ENCODE results near the gene COP1. TPM values are rescaled to one million over a fixed set of nuclear protein-coding genes. Genes with fewer than 3 reads are reported as not detected.

Gene COP1
- polyA plus RNA-seq, 6 donors from 2014 or later = 21.5 to 40.1 (median 34.2) TPM

- ATAC-seq (ENCODE audit: low read depth in 2 of 2) (no peak), DNase-seq (no peak)
- Mint-ChIP-seq H3K9me3 (peaks cover 0 to 6% (median 3%) of the 10 kb centered on the region in 7 donors), H3K27me3 (no peaks in the 10 kb centered on the region), H3K27ac (peak overlapping the region in 3 of 6 donors; percentile 9 to 65 (median 10)), H3K4me3 (no peak overlapping the region), H3K36me3 (peaks cover 31 to 42% of the 10 kb centered on the region in 2 donors), H3K4me1 (peaks cover 3 to 13% (median 4%) of the 10 kb centered on the region in 3 donors)
These were observed 56.9 kb downstream of the COP1 start for GRCh38 chr1:176149939-176150807.

DNA sequence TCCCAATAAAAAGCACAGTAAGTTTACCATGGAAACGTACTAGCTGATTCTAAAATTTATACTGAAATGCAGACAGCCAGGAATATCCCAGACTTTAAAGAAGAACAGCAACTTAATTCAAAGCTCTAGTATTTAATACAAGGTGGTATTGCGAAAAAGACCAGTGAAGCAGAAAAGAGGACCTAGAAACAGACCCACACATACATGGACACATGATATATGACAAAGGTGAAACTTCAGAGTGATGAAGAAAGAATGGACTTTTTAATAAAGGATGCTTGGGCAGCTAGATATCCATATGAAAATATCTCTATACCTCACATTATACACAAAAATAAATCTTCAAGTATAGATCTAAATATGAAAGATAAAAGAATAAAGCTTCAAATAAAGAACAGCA lies 62.6 kb downstream of the COP1 start:
- H3K36me3 Mint-ChIP-seq = peaks cover 18 to 33% of the 10 kb centered on the region in 2 donors
- H3K4me3 Mint-ChIP-seq = no peak overlapping the region
- H3K27ac Mint-ChIP-seq = peak overlapping the region in 1 of 6 donors; percentile 39
- H3K9me3 Mint-ChIP-seq = peaks cover 0 to 6% (median 0%) of the 10 kb centered on the region in 7 donors
- no peaks in the 10 kb centered on the region for H3K27me3 Mint-ChIP-seq
- peaks cover 5 to 21% (median 8%) of the 10 kb centered on the region in 3 donors for H3K4me1 Mint-ChIP-seq
- no peak for ATAC-seq (ENCODE audit: low read depth in 2 of 2)
- DNase-seq = no peak

- Mint-ChIP-seq H3K27ac (peak overlapping the region in 1 of 6 donors; percentile 43), H3K9me3 (peaks cover 0 to 6% (median 0%) of the 10 kb centered on the region in 7 donors), H3K36me3 (peaks cover 18 to 27% of the 10 kb centered on the region in 2 donors), H3K4me3 (no peak overlapping the region), H3K27me3 (no peaks in the 10 kb centered on the region), H3K4me1 (peaks cover 13 to 29% (median 16%) of the 10 kb centered on the region in 3 donors)
- DNase-seq (no peak), ATAC-seq (ENCODE audit: low read depth in 2 of 2) (no peak)
These were observed 64.1 kb downstream of the COP1 start for GRCh38 chr1:176142973-176143372.

DNA sequence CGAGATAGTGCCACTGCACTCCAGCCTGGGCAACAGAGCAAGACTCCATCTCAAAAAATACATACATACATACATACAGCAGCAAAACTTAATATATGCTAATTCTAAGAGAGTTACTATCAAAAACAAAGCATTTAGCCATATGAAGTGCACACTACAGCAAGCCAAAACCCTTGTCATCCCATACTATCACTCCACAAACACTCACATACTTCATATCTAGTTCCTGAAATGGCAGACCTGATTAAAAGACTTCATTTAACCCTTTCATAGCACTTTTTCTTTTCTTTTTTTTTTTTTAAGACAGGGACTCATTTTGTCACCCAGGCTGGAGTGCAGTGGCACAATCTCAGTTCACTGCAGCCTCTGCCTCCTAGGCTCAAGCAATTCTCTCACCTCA lies 65.6 kb downstream of the COP1 start:
- peaks cover 15 to 36% (median 20%) of the 10 kb centered on the region in 3 donors for H3K4me1 Mint-ChIP-seq
- no peak overlapping the region for H3K27ac Mint-ChIP-seq
- DNase-seq = no peak
- peaks cover 0 to 5% (median 0%) of the 10 kb centered on the region in 7 donors for H3K9me3 Mint-ChIP-seq
- ATAC-seq (ENCODE audit: low read depth in 2 of 2) = no peak
- H3K4me3 Mint-ChIP-seq = no peak overlapping the region
- H3K36me3 Mint-ChIP-seq = peaks cover 18 to 21% of the 10 kb centered on the region in 2 donors
- H3K27me3 Mint-ChIP-seq = no peaks in the 10 kb centered on the region

DNA sequence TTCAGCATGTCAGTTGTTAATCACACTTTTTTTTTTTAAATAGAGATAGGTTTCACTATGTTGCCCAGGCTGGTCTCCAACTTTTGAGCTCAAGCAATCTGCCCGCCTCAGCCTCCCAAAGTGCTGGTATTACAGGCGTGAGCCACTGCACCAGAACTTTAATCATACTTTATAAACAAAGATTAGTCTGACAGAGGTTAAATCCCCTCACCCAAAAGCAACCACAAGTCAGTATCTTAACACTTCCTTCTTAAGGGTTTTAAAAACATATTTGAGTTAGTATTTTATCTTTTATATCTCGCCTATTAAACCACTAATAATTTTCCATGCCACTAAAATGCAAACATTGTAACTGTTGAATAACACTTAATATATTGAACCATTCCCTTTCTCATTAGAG lies 70.2 kb downstream of the COP1 start:
- Mint-ChIP-seq H3K9me3 (no peaks in the 10 kb centered on the region), H3K36me3 (peaks cover 7 to 23% of the 10 kb centered on the region in 2 donors), H3K4me3 (no peak overlapping the region), H3K4me1 (peaks cover 9 to 30% (median 16%) of the 10 kb centered on the region in 3 donors), H3K27me3 (no peaks in the 10 kb centered on the region), H3K27ac (peak overlapping the region in 2 of 6 donors; percentile 8 to 32)
- ATAC-seq (ENCODE audit: low read depth in 2 of 2) (no peak), DNase-seq (no peak)

GRCh38 chr1:176134666-176135065 lies 72.4 kb downstream of the COP1 start:
- Mint-ChIP-seq H3K9me3 (no peaks in the 10 kb centered on the region), H3K36me3 (peaks cover 7 to 24% of the 10 kb centered on the region in 2 donors), H3K27me3 (no peaks in the 10 kb centered on the region), H3K27ac (no peak overlapping the region), H3K4me3 (no peak overlapping the region), H3K4me1 (peaks cover 9 to 25% (median 20%) of the 10 kb centered on the region in 3 donors)
- no peak for ATAC-seq (ENCODE audit: low read depth in 2 of 2)
- no peak for DNase-seq

- Mint-ChIP-seq H3K4me1 (no peaks in the 10 kb centered on the region), H3K27ac (no peak overlapping the region), H3K9me3 (peaks cover 6 to 35% (median 27%) of the 10 kb centered on the region in 7 donors), H3K4me3 (no peak overlapping the region), H3K27me3 (no peaks in the 10 kb centered on the region), H3K36me3 (peaks cover 34 to 40% of the 10 kb centered on the region in 2 donors)
- DNase-seq = no peak
- ATAC-seq (ENCODE audit: low read depth in 2 of 2) = no peak
These were observed 84.8 kb downstream of the COP1 start for GRCh38 chr1:176122282-176122681.

DNA sequence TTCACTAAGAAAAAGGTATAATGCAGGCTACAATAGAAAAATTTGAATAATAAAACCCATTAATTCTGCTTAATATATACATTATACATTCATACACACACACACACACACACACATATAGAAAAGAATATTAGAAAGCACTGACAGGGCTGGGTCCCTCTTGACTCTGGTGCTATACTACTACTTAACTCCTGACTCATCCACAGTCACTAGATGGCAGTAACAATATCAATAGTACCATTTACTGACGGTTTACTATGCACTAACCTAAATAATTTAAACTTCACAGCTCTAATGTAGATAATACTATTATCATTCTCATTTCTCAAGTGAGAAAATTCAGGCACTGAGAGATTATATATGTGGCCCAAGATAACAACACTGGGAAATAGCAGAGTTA lies 87.5 kb downstream of the COP1 start:
- ATAC-seq (ENCODE audit: low read depth in 2 of 2) (no peak), DNase-seq (no peak)
- Mint-ChIP-seq H3K27ac (peak overlapping the region in 1 of 6 donors; percentile 73), H3K9me3 (peaks cover 3 to 27% (median 20%) of the 10 kb centered on the region in 7 donors), H3K4me1 (no peaks in the 10 kb centered on the region), H3K4me3 (no peak overlapping the region), H3K36me3 (peaks cover 11 to 23% of the 10 kb centered on the region in 2 donors), H3K27me3 (no peaks in the 10 kb centered on the region)

- Mint-ChIP-seq H3K4me3 (no peak overlapping the region), H3K4me1 (no peaks in the 10 kb centered on the region), H3K27ac (no peak overlapping the region), H3K9me3 (peaks cover 0 to 26% (median 16%) of the 10 kb centered on the region in 7 donors), H3K36me3 (peaks cover 7 to 19% of the 10 kb centered on the region in 2 donors), H3K27me3 (no peaks in the 10 kb centered on the region)
- ATAC-seq (ENCODE audit: low read depth in 2 of 2) (no peak), DNase-seq (no peak)
These were observed 88.1 kb downstream of the COP1 start for GRCh38 chr1:176118985-176119384.

GRCh38 chr1:176111835-176112234 lies 95.3 kb downstream of the COP1 start:
- Mint-ChIP-seq H3K36me3 (peaks cover 18 to 44% of the 10 kb centered on the region in 2 donors), H3K27me3 (no peaks in the 10 kb centered on the region), H3K4me3 (no peak overlapping the region), H3K4me1 (no peaks in the 10 kb centered on the region), H3K27ac (peak overlapping the region in 1 of 6 donors; percentile 39), H3K9me3 (peaks cover 0 to 13% (median 5%) of the 10 kb centered on the region in 7 donors)
- DNase-seq (no peak), ATAC-seq (ENCODE audit: low read depth in 2 of 2) (no peak)

DNA sequence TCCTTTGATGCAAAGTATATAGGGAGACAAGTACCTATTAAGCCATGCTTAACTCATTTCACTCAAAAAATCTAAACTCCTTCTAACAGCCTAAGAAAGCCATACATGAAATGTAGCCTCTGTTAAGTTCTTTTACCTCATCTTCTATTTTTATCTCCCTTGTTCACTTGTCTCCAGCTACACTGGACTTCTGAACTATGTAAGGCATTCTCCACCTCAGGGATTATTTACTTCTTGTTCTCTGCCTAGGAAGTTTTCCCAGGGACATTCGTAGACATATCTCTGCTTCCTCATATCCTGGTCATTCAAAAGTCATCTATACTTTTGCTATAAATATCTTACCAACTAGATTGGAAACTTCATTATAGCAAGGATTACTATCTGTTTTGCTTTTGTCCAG lies 96.9 kb downstream of the COP1 start:
- Mint-ChIP-seq H3K9me3 (peaks cover 0 to 19% (median 6%) of the 10 kb centered on the region in 7 donors), H3K4me3 (no peak overlapping the region), H3K4me1 (peaks cover 0 to 7% (median 0%) of the 10 kb centered on the region in 3 donors), H3K36me3 (peaks cover 22 to 53% of the 10 kb centered on the region in 2 donors), H3K27ac (no peak overlapping the region), H3K27me3 (no peaks in the 10 kb centered on the region)
- ATAC-seq (ENCODE audit: low read depth in 2 of 2) = no peak
- DNase-seq = no peak

- peaks cover 12 to 66% (median 49%) of the 10 kb centered on the region in 7 donors for H3K9me3 Mint-ChIP-seq
- no peak overlapping the region for H3K4me3 Mint-ChIP-seq
- ATAC-seq (ENCODE audit: low read depth in 2 of 2) (no peak), DNase-seq (no peak)
- H3K36me3 Mint-ChIP-seq = peaks cover 36 to 73% of the 10 kb centered on the region in 2 donors
- H3K27me3 Mint-ChIP-seq = no peaks in the 10 kb centered on the region
- H3K4me1 Mint-ChIP-seq = peaks cover 0 to 7% (median 3%) of the 10 kb centered on the region in 3 donors
- H3K27ac Mint-ChIP-seq = no peak overlapping the region
These were observed 104.2 kb downstream of the COP1 start for GRCh38 chr1:176102768-176103350.

DNA sequence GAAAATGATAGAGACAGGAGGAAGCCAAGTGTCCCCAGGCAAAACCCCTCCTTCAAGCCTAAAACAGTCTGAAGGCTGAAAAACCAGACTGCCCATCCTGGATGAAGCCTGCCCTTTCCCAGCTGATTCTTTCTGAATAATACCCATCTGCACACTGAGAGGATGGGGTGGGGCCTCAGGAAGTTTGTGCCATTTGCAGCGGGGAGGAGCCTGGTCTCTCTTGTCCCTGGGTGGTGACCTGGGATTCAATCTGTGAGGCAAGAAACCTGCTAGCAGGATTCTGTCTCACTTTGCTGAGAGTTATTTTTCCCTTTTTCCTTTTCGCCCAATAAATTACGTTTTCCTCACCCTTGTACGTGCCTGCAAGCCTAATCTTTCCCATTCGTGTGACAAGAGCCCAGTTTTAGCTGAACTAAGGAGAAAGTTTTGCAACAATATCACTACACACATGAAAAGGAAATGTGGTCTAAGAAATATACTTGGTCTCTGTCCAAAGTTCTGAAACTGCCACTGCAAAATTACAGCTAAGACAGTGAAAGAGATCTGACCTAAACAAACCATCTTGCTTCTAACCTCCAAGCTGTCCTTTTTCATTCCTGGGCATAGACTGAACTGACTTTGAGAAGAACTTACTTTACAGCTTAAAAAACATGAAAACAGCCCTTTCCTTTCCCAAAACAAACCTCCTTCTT lies 105.0 kb downstream of the COP1 start:
- no peak overlapping the region for H3K27ac Mint-ChIP-seq
- H3K4me1 Mint-ChIP-seq = peaks cover 0 to 7% (median 3%) of the 10 kb centered on the region in 3 donors
- H3K4me3 Mint-ChIP-seq = no peak overlapping the region
- peaks cover 12 to 73% (median 56%) of the 10 kb centered on the region in 7 donors for H3K9me3 Mint-ChIP-seq
- no peaks in the 10 kb centered on the region for H3K27me3 Mint-ChIP-seq
- no peak for ATAC-seq (ENCODE audit: low read depth in 2 of 2)
- H3K36me3 Mint-ChIP-seq = peaks cover 41 to 67% of the 10 kb centered on the region in 2 donors
- no peak for DNase-seq

Measured in naive B cell (primary cell).